Stimulated activated naive B cell treated with anti-CD40 and anti-IgM and Interleukin-4, amounts not matched to agents 10 μg/mL and 1 μg/mL and 100 μg/mL, for 72 hours (primary cell): ENCODE data around the gene CDC42.

Source experiments
- ATAC-seq, 2 donors: fragments of 150-1000 bp; cut with Tn5 transposase; replicated peaks; 2 replicates each; pipeline ENCODE4 v1.10.0; 2021; ENCODE audit warnings: moderate library complexity in 1 of 2
- DNase-seq: peaks from one replicate; pipeline ENCODE4 v3.0.0; 2021
- H3K27ac Mint-ChIP-seq: one replicate; pipeline ENCODE4 v1.8.0; 2022; ENCODE audit warnings: mild to moderate bottlenecking, mixed read lengths
- H3K27me3 Mint-ChIP-seq, 2 donors: one replicate each; pipeline ENCODE4 v1.8.0; 2022; ENCODE audit warnings: mixed read lengths in 2 of 2
- H3K36me3 Mint-ChIP-seq, 2 donors: one replicate each; pipeline ENCODE4 v1.8.0; 2022; ENCODE audit warnings: mixed read lengths in 2 of 2, mild to moderate bottlenecking in 1 of 2
- H3K4me1 Mint-ChIP-seq, 2 donors: one replicate each; pipeline ENCODE4 v1.8.0; 2022; ENCODE audit warnings: mixed read lengths in 2 of 2, mild to moderate bottlenecking in 1 of 2
- H3K4me3 Mint-ChIP-seq, 2 donors: one replicate each; pipeline ENCODE4 v1.8.0; 2022; ENCODE audit warnings: mild to moderate bottlenecking in 2 of 2, mixed read lengths in 2 of 2, moderate library complexity in 1 of 2
- H3K9me3 Mint-ChIP-seq, 2 donors: one replicate each; pipeline ENCODE4 v1.8.0; 2022; ENCODE audit warnings: mixed read lengths in 2 of 2, mild to moderate bottlenecking in 1 of 2

Gene CDC42

DNA sequence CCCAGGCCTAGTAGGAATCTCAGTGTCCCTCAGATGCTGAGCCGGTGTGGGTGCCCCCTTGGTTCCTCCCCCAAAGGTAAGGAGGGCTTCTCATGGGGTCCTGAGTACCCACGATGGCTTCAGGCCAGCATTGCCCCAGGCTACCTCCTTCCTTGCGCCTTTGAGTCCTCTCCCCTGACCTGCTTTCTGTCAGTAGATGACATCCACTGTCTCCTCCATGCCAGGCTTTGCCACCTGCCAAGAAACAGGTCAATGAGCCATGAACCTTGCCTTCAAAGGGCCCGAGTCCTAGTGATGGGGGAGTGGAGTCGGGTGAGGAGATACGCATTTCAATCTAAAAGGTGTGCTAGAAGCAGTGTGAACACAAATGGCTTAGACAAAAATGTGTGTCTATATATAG, 74.7 kb downstream of the CDC42 start:
- ATAC-seq (no peak), DNase-seq (no peak)
- no peak overlapping the region for H3K4me3 Mint-ChIP-seq
- H3K27ac Mint-ChIP-seq: no peak overlapping the region
- H3K27me3 Mint-ChIP-seq: no peaks in the 10 kb centered on the region
- H3K36me3 Mint-ChIP-seq: peaks cover 17 to 19% of the 10 kb centered on the region in 2 donors
- H3K4me1 Mint-ChIP-seq: peaks cover 7 to 13% of the 10 kb centered on the region in 2 donors
- H3K9me3 Mint-ChIP-seq: no peaks in the 10 kb centered on the region

GRCh38 chr1:22127731-22128130, 75.2 kb downstream of the CDC42 start:
- ATAC-seq (no peak), DNase-seq (no peak)
- H3K27me3 Mint-ChIP-seq: no peaks in the 10 kb centered on the region
- H3K4me1 Mint-ChIP-seq: peaks cover 7 to 13% of the 10 kb centered on the region in 2 donors
- H3K36me3 Mint-ChIP-seq: peaks cover 15 to 17% of the 10 kb centered on the region in 2 donors
- no peak overlapping the region for H3K27ac Mint-ChIP-seq
- no peak overlapping the region for H3K4me3 Mint-ChIP-seq
- no peaks in the 10 kb centered on the region for H3K9me3 Mint-ChIP-seq

- no peak overlapping the region for H3K4me3 Mint-ChIP-seq
- no peak for ATAC-seq
- H3K9me3 Mint-ChIP-seq: no peaks in the 10 kb centered on the region
- no peak for DNase-seq
- peaks cover 15 to 17% of the 10 kb centered on the region in 2 donors for H3K36me3 Mint-ChIP-seq
- H3K27me3 Mint-ChIP-seq: no peaks in the 10 kb centered on the region
- peaks cover 7 to 13% of the 10 kb centered on the region in 2 donors for H3K4me1 Mint-ChIP-seq
- peak overlapping the region; percentile 51 for H3K27ac Mint-ChIP-seq
These were observed 75.9 kb downstream of the CDC42 start for GRCh38 chr1:22128392-22128791.

GRCh38 chr1:22129501-22130117, 77.1 kb downstream of the CDC42 start:
- DNase-seq: no peak
- Mint-ChIP-seq H3K4me1 (peaks cover 7 to 13% of the 10 kb centered on the region in 2 donors), H3K9me3 (no peaks in the 10 kb centered on the region), H3K27ac (no peak overlapping the region), H3K4me3 (no peak overlapping the region), H3K36me3 (peaks cover 12 to 14% of the 10 kb centered on the region in 2 donors), H3K27me3 (peaks cover 0 to 3% of the 10 kb centered on the region in 2 donors)
- no peak for ATAC-seq

DNA sequence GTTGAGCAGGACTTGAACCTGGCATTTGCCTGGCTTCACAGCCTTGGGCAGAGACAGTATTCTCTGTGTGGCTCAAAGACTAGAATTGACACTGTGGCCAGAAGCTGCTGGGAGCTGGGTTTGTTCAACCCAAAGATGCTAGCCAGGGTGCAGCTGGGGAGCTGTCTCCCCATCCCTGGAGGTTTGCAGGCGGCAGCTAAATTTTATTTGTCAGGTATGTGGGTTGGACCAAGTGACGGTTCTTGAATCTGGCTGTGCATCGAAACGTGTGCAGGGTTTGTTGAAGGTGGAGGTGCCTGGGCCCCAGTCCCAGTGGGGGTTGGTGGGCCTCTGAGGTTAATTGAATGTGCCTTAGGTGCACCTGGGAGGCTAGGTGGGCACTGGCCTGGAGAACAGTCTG, 78.6 kb downstream of the CDC42 start:
- Mint-ChIP-seq H3K27ac (no peak overlapping the region), H3K4me1 (peaks cover 7 to 8% of the 10 kb centered on the region in 2 donors), H3K4me3 (no peak overlapping the region), H3K9me3 (no peaks in the 10 kb centered on the region), H3K27me3 (peaks cover 0 to 9% of the 10 kb centered on the region in 2 donors), H3K36me3 (peaks cover 8 to 12% of the 10 kb centered on the region in 2 donors)
- ATAC-seq (no peak), DNase-seq (no peak)

DNA sequence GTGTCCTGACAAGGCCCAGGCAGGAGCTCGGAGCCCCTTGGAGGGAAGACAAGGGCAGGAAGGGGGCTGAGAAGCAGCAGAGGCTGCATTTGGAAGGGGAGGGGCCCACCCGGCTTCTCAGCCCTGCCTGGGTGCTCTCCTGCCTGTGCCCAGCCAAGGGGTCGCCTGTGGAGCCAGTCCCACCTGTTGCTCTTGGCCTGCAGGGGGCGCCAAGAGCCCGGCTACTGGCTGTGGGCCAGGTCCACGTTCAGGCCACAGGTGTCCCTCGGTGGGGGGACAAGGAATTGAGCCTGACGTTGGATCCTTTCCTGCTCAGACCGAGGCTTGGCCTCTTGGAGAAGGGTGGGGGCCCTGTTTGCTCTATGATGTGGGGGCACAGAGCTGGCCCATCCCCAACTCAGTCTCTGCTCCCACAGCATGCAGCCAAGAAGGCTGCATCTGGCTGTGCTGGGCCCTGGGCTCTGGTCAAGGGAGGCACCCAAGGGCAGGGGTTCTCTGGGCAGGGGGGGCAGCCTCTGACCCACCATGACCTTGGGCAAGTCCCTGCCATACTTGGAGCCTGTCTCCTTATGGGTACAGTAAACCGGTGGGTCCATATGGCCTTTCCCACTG, 79.5 kb downstream of the CDC42 start:
- Mint-ChIP-seq H3K36me3 (peaks cover 2 to 12% of the 10 kb centered on the region in 2 donors), H3K27ac (peak overlapping the region; percentile 14), H3K4me3 (no peak overlapping the region), H3K4me1 (peaks cover under 1 to 5% of the 10 kb centered on the region in 2 donors), H3K27me3 (peaks cover 0 to 9% of the 10 kb centered on the region in 2 donors), H3K9me3 (no peaks in the 10 kb centered on the region)
- peak; percentile 83 to 90 for ATAC-seq
- peak; percentile 27 for DNase-seq

DNA sequence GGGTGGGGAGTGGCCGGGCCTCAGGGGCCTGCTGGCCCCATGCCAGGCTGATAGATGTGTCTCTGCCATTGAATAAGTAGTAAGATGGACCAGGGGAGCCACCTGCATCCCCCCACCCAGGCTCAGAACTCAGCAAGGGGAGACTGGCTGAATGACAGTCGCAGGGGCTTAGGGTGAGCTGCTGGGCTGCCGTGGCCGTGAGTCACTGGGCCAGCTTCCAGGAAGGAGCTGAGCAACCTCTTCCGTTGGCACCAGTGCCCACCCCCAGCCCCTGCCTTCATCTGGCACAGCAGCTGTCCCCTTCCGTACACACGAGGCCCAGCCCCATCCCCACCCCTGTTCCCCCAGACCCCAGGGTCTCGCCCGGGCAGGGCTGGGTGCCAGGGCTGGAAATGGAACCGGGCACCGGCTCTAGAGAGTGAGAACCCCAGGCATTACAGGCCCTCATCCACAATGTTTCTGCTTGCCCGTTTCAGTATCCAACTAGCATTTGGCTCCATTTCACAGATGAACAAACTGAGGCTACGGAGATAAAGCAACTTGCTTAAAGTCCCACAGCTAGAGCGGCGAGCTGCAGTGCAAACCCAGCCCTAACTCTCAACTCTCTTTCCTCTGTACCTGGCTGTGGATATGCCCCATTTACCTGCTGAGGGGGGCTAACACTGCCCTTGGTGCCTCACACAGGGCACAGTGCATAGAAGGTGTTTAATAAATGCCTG, 80.2 kb downstream of the CDC42 start:
- Mint-ChIP-seq H3K9me3 (no peaks in the 10 kb centered on the region), H3K4me1 (peaks cover 7 to 12% of the 10 kb centered on the region in 2 donors), H3K27me3 (peaks cover 0 to 9% of the 10 kb centered on the region in 2 donors), H3K27ac (no peak overlapping the region), H3K36me3 (peaks cover 2 to 12% of the 10 kb centered on the region in 2 donors), H3K4me3 (no peak overlapping the region)
- ATAC-seq (no peak), DNase-seq (no peak)

DNA sequence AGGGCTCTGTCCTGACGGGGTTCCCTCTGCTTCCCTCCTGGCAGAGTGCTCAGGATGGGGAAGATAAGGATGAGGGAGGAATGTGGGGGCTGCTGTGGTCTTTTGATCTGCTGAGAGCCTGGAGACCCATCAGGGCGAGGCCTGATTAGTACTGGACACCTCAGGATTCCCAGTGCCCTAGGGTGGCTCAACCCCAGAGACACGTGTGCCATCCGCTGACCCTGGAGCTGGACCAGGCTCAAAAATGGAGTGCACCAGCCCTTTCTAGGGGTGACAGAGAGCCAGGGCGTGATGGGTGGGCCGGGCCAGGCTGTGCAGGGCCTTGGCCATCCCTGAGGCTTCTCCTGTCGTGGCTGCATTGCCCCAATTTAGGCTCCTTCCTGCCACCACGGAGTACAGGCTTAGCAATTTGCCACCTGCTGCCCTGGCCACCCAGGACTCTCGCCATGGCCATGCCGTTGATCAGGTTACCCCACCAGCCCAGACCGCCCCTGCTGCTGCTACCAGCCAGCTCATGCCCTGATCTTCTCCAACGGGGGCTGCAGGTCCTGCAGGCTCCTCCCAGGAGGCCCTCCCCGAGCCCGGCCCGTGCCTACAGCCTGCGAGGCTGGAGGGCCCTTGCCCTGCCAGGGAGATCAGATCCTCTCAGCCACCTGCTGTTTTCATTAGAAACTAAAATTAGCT, 80.9 kb downstream of the CDC42 start:
- no peak overlapping the region for H3K4me3 Mint-ChIP-seq
- no peak overlapping the region for H3K27ac Mint-ChIP-seq

GRCh38 chr1:22133931-22134324, 81.4 kb downstream of the CDC42 start:
- peaks cover 0 to 20% of the 10 kb centered on the region in 2 donors for H3K27me3 Mint-ChIP-seq
- no peak for DNase-seq
- no peak overlapping the region for H3K27ac Mint-ChIP-seq

More for the DNA sequence above, 80.9 kb downstream of the CDC42 start:
- Mint-ChIP-seq H3K4me1 (peaks cover 14 to 17% of the 10 kb centered on the region in 2 donors), H3K27me3 (peaks cover 0 to 14% of the 10 kb centered on the region in 2 donors), H3K9me3 (no peaks in the 10 kb centered on the region), H3K36me3 (peaks cover under 1 to 12% of the 10 kb centered on the region in 2 donors)
- no peak for ATAC-seq
- DNase-seq: no peak

GRCh38 chr1:22137004-22137720, 84.7 kb downstream of the CDC42 start:
- H3K27me3 Mint-ChIP-seq: peaks cover 15 to 52% of the 10 kb centered on the region in 2 donors
- peaks cover 19 to 23% of the 10 kb centered on the region in 2 donors for H3K4me1 Mint-ChIP-seq
- no peak overlapping the region for H3K27ac Mint-ChIP-seq
- H3K9me3 Mint-ChIP-seq: no peaks in the 10 kb centered on the region
- peak overlapping the region in 1 of 2 donors; percentile 32 for H3K4me3 Mint-ChIP-seq
- ATAC-seq (no peak), DNase-seq (no peak)
- no peaks in the 10 kb centered on the region for H3K36me3 Mint-ChIP-seq

More at GRCh38 chr1:22133931-22134324, 81.4 kb downstream of the CDC42 start:
- Mint-ChIP-seq H3K9me3 (no peaks in the 10 kb centered on the region), H3K4me1 (peaks cover 17% of the 10 kb centered on the region in 2 donors), H3K36me3 (peaks cover 0 to 12% of the 10 kb centered on the region in 2 donors), H3K4me3 (no peak overlapping the region)
- ATAC-seq: no peak

DNA sequence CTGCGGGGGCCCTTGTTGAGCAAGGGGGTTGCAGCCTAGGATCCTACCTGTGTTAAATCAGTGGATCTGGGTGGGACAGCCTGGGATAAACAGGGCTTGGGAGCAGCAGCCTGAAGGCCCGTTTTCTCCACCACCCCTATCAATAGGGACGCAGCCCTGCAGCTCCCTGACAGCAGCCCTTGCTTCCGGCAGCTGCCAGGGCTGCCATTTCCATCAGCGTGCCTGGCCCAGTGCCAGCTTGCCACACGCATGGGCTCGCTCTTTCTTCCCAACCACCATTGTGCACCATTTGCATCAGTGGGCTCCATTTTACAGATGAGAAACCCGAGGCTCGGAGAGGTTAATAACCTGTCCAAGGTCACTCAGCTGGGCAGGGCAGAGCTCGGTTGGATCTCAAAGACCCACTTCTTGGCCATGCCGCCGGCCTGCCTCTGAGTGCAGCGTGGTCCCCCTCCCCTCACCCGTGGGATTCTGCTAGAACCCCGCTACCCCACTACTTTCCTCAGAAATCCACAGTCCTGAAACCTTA, 86.6 kb downstream of the CDC42 start:
- ATAC-seq (no peak), DNase-seq (no peak)
- H3K27ac Mint-ChIP-seq: no peak overlapping the region
- peaks cover 24 to 31% of the 10 kb centered on the region in 2 donors for H3K4me1 Mint-ChIP-seq
- no peak overlapping the region for H3K4me3 Mint-ChIP-seq
- H3K27me3 Mint-ChIP-seq: peaks cover 21 to 61% of the 10 kb centered on the region in 2 donors
- H3K9me3 Mint-ChIP-seq: no peaks in the 10 kb centered on the region
- no peaks in the 10 kb centered on the region for H3K36me3 Mint-ChIP-seq

- Mint-ChIP-seq H3K9me3 (no peaks in the 10 kb centered on the region), H3K4me3 (no peak overlapping the region), H3K27ac (no peak overlapping the region), H3K27me3 (peaks cover 28 to 62% of the 10 kb centered on the region in 2 donors), H3K4me1 (peaks cover 24 to 33% of the 10 kb centered on the region in 2 donors), H3K36me3 (no peaks in the 10 kb centered on the region)
- DNase-seq (no peak), ATAC-seq (no peak)
These were observed 87.3 kb downstream of the CDC42 start for GRCh38 chr1:22139817-22140216.
